Transverse colon (tissue), 4 donors: ENCODE results near the gene MED17.

Experiments used
- POLR2A ChIP-seq: fragments of 450-650 bp; IDR thresholded peaks from one replicate; pipeline ENCODE4 v1.6.1; 2016; ENCODE audit warnings: antibody characterized with exemption, mild to moderate bottlenecking, moderate library complexity
- POLR2AphosphoS5 ChIP-seq, 3 donors: sonication (generic); formaldehyde crosslinking; IDR thresholded peaks; one replicate each; pipeline ENCODE4 v1.6.1; 2016; ENCODE audit warnings: antibody characterized with exemption in 3 of 3
- TF ChIP-seq, protein P1 (sequence below), 5 experiments: fragments of 200-600 bp in 3 of 5; fragments of 450-650 bp in 2 of 5; sonication (generic) in 3 of 5; IDR thresholded peaks; 1 replicate in 2 of 5; 2 replicates in 3 of 5; pipeline ENCODE4 v1.5.1; 2016 to 2017; ENCODE audit warnings: antibody characterized with exemption in 5 of 5, inconsistent platforms in 3 of 5, mild to moderate bottlenecking in 2 of 5, moderate library complexity in 1 of 5

GRCh38 chr11:93813974-93814373 is 29.9 kb downstream of the MED17 start:
- TF ChIP-seq, protein P1, sequence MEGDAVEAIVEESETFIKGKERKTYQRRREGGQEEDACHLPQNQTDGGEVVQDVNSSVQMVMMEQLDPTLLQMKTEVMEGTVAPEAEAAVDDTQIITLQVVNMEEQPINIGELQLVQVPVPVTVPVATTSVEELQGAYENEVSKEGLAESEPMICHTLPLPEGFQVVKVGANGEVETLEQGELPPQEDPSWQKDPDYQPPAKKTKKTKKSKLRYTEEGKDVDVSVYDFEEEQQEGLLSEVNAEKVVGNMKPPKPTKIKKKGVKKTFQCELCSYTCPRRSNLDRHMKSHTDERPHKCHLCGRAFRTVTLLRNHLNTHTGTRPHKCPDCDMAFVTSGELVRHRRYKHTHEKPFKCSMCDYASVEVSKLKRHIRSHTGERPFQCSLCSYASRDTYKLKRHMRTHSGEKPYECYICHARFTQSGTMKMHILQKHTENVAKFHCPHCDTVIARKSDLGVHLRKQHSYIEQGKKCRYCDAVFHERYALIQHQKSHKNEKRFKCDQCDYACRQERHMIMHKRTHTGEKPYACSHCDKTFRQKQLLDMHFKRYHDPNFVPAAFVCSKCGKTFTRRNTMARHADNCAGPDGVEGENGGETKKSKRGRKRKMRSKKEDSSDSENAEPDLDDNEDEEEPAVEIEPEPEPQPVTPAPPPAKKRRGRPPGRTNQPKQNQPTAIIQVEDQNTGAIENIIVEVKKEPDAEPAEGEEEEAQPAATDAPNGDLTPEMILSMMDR (IDR thresholded peaks at IDR 0.05), result no peak
- TF ChIP-seq POLR2A, result no peak
- TF ChIP-seq POLR2AphosphoS5 (IDR thresholded peaks at IDR 0.05), result no peak
